SKM-1 (cell line): ENCODE results near the gene RNF2.
"Not testable (repeated sequence)": the region's sequence is repeated elsewhere in the genome, so short reads cannot be mapped to it uniquely, and the experiment has no call there.

Experiments
- DNase-seq: peaks from one replicate; lab custom pipeline; 2025; ENCODE audit not compliant: unreplicated experiment; lab: John Stamatoyannopoulos, UW

Gene RNF2

GRCh38 chr1:185049670-185050069, 4.3 kb downstream of the RNF2 start:
- DNase-seq = no peak

GRCh38 chr1:185050823-185051451, 5.6 kb downstream of the RNF2 start:
- no peak for DNase-seq

GRCh38 chr1:185053204-185053603, 7.8 kb downstream of the RNF2 start:
- no peak for DNase-seq

GRCh38 chr1:185054365-185055060, 9.2 kb downstream of the RNF2 start:
- no peak for DNase-seq

GRCh38 chr1:185058110-185058509, 12.8 kb downstream of the RNF2 start:
- DNase-seq = no peak

- DNase-seq = no peak
Measured at GRCh38 chr1:185058876-185059275, 13.5 kb downstream of the RNF2 start.

- DNase-seq = no peak
Measured at GRCh38 chr1:185059950-185060571, 14.7 kb downstream of the RNF2 start.

- DNase-seq = no peak
Measured at GRCh38 chr1:185062710-185063370, 17.5 kb downstream of the RNF2 start.

- DNase-seq = no peak
Measured at GRCh38 chr1:185063719-185064118, 18.4 kb downstream of the RNF2 start.

- DNase-seq = not testable (repeated sequence)
Measured at GRCh38 chr1:185065006-185065405, 19.6 kb downstream of the RNF2 start.

GRCh38 chr1:185066181-185066580, 20.8 kb downstream of the RNF2 start:
- DNase-seq = no peak

GRCh38 chr1:185068341-185068740, 23.0 kb downstream of the RNF2 start:
- no peak for DNase-seq

GRCh38 chr1:185069202-185069772, 23.9 kb downstream of the RNF2 start:
- DNase-seq = no peak

- no peak for DNase-seq
Measured at GRCh38 chr1:185070051-185070450, 24.7 kb downstream of the RNF2 start.

- DNase-seq = no peak
Measured at GRCh38 chr1:185073725-185074124, 28.4 kb downstream of the RNF2 start.

GRCh38 chr1:185074307-185074706, 28.9 kb downstream of the RNF2 start:
- no peak for DNase-seq

GRCh38 chr1:185075476-185075875, 30.1 kb downstream of the RNF2 start:
- no peak for DNase-seq

- no peak for DNase-seq
Measured at GRCh38 chr1:185077374-185077773, 32.0 kb downstream of the RNF2 start.

GRCh38 chr1:185080422-185080821, 35.1 kb downstream of the RNF2 start:
- no peak for DNase-seq

GRCh38 chr1:185083818-185084217, 38.5 kb downstream of the RNF2 start:
- DNase-seq = no peak

- DNase-seq = no peak
Measured at GRCh38 chr1:185087101-185087500, 41.7 kb downstream of the RNF2 start.

- DNase-seq = no peak
Measured at GRCh38 chr1:185087746-185088145, 42.4 kb downstream of the RNF2 start.
